GM23338 (cell line): ENCODE results near the gene KRT16. TPM values are rescaled to one million over a fixed set of nuclear protein-coding genes. Genes with fewer than 3 reads are reported as not detected.

Source experiments
- ATAC-seq: fragments of 200-7000 bp; cut with Tn5 transposase; 3 replicates; pipeline ENCODE4 v1.9.1; 2020
- DNase-seq: peaks from one replicate; pipeline ENCODE4 v3.0.0-alpha.2; 2015; ENCODE audit warnings: low spot score
- H2AFZ ChIP-seq: fragments of 200-600 bp; sonication (generic); 2 replicates; pipeline ENCODE4 v1.8.0; 2016; ENCODE audit warnings: antibody characterized with exemption, mild to moderate bottlenecking, moderate library complexity
- H3F3A ChIP-seq: fragments of 200-600 bp; sonication (generic); replicated peaks from 2 replicates; pipeline ENCODE4 v1.8.0; 2017; ENCODE audit warnings: antibody characterized with exemption, mixed run types, low read depth
- H3K27ac ChIP-seq: fragments of 200-600 bp; sonication (generic); 2 replicates; pipeline ENCODE4 v1.6.1; 2016; ENCODE audit warnings: low read depth
- H3K27me3 ChIP-seq: fragments of 200-600 bp; sonication (generic); 2 replicates; pipeline ENCODE4 v1.8.0; 2016; ENCODE audit warnings: mild to moderate bottlenecking, mixed run types, moderate library complexity; ENCODE audit not compliant: insufficient read depth
- H3K36me3 ChIP-seq: fragments of 200-600 bp; sonication (generic); 2 replicates; pipeline ENCODE4 v1.8.0; 2016; ENCODE audit warnings: mild to moderate bottlenecking; ENCODE audit not compliant: insufficient read depth
- H3K4me1 ChIP-seq: fragments of 200-600 bp; sonication (generic); 2 replicates; pipeline ENCODE4 v1.8.0; 2016; ENCODE audit warnings: mild to moderate bottlenecking, moderate library complexity; ENCODE audit not compliant: insufficient read depth
- H3K4me2 ChIP-seq: fragments of 200-600 bp; sonication (generic); 2 replicates; pipeline ENCODE4 v1.7.1; 2017; ENCODE audit warnings: mixed run types
- H3K4me3 ChIP-seq: fragments of 200-600 bp; sonication (generic); 2 replicates; pipeline ENCODE4 v1.6.1; 2016; ENCODE audit warnings: mixed run types
- H3K79me2 ChIP-seq: fragments of 200-600 bp; sonication (generic); replicated peaks from 2 replicates; pipeline ENCODE4 v1.8.0; 2017; ENCODE audit warnings: mild to moderate bottlenecking; ENCODE audit not compliant: insufficient read depth
- H3K9me2 ChIP-seq: fragments of 200-600 bp; sonication (generic); 2 replicates; pipeline ENCODE4 v1.8.0; 2017; ENCODE audit not compliant: insufficient read depth
- H4K20me1 ChIP-seq: fragments of 200-600 bp; sonication (generic); replicated peaks from 2 replicates; pipeline ENCODE4 v1.8.0; 2017; ENCODE audit warnings: mild to moderate bottlenecking; ENCODE audit not compliant: insufficient read depth
- H3K27ac Mint-ChIP-seq: 2 replicates; pipeline ENCODE4 v1.8.0; 2020; ENCODE audit warnings: inconsistent platforms, mild to moderate bottlenecking, moderate library complexity, mixed read lengths
- H3K27me3 Mint-ChIP-seq: 3 replicates; pipeline ENCODE4 v1.8.0; 2022; ENCODE audit warnings: low read depth, mild to moderate bottlenecking, moderate library complexity, mixed read lengths, inconsistent platforms; ENCODE audit not compliant: insufficient read depth, poor library complexity
- H3K36me3 Mint-ChIP-seq: 3 replicates; pipeline ENCODE4 v1.8.0; 2021; ENCODE audit warnings: low read depth, mild to moderate bottlenecking, inconsistent platforms, moderate library complexity, mixed read lengths
- H3K4me1 Mint-ChIP-seq: 3 replicates; pipeline ENCODE4 v1.8.0; 2020; ENCODE audit warnings: mild to moderate bottlenecking, inconsistent platforms, mixed read lengths
- H3K4me3 Mint-ChIP-seq: 3 replicates; pipeline ENCODE4 v1.8.0; 2021; ENCODE audit warnings: moderate library complexity, mild to moderate bottlenecking, inconsistent platforms, mixed read lengths
- H3K9me3 Mint-ChIP-seq: 3 replicates; pipeline ENCODE4 v1.8.0; 2020; ENCODE audit warnings: moderate library complexity, mild to moderate bottlenecking, inconsistent platforms, mixed read lengths
- CREB1 ChIP-seq: fragments of 250-450 bp; sonication (Bioruptor Pico); IDR thresholded peaks from 2 replicates; pipeline ENCODE4 v1.5.0; 2020; ENCODE audit warnings: low read depth, mild to moderate bottlenecking, moderate library complexity
- EZH2 ChIP-seq: fragments of 200-600 bp; sonication (generic); IDR thresholded peaks from one replicate; pipeline ENCODE4 v1.8.0; 2017; ENCODE audit warnings: antibody characterized with exemption, mild to moderate bottlenecking, low read depth; ENCODE audit not compliant: unreplicated experiment
- EZH2phosphoT487 ChIP-seq: fragments of 200-600 bp; sonication (generic); IDR thresholded peaks from one replicate; pipeline ENCODE4 v1.8.1; 2018; ENCODE audit warnings: antibody characterized with exemption; ENCODE audit not compliant: unreplicated experiment
- REST ChIP-seq: IDR thresholded peaks from one replicate; pipeline ENCODE4 v1.6.1; 2018; ENCODE audit warnings: antibody characterized with exemption; ENCODE audit not compliant: unreplicated experiment
- STAT1 ChIP-seq: IDR thresholded peaks from one replicate; pipeline ENCODE4 v1.6.1; 2016; ENCODE audit warnings: antibody characterized with exemption; ENCODE audit not compliant: unreplicated experiment
- ZNF331 ChIP-seq: fragments of 250-450 bp; sonication (Bioruptor Pico); IDR thresholded peaks from 2 replicates; pipeline ENCODE4 v1.5.0; 2020; ENCODE audit warnings: low read depth, mild to moderate bottlenecking, moderate library complexity
- ZNF462 ChIP-seq: fragments of 250-450 bp; sonication (Bioruptor Pico); IDR thresholded peaks from 2 replicates; pipeline ENCODE4 v1.5.0; 2020; ENCODE audit warnings: mild to moderate bottlenecking, moderate library complexity
- polyA plus RNA-seq: library from polyadenylated mRNA; unstranded; fragments of >200 nt; fragmentation: Nextera tagmentation; extraction: Ambion mirVana; gene quantifications from 2 replicates; pipeline ENCODE4 v1.2.1, GENCODE V29; 2016
- total RNA-seq: library from RNA; depleted of rRNA; stranded (reverse); fragments of >200 nt; shearing (Covaris generic); gene quantifications from 2 replicates; pipeline ENCODE4 v1.2.3, GENCODE V29; 2014

Gene KRT16
- total and polyA plus RNA-seq, 2 experiments from 2014 or later, result not detected

GRCh38 chr17:41610965-41611640 is 1.5 kb downstream of the KRT16 start:
- no peak overlapping the region for H3K4me3 ChIP-seq
- peaks cover 13% of the 10 kb centered on the region; the same call in 2 of the 3 replicates for H3K4me1 Mint-ChIP-seq
- peaks cover 12% of the 10 kb centered on the region for H3K9me3 Mint-ChIP-seq
- no peak overlapping the region for H3K27ac ChIP-seq
- H3K36me3 ChIP-seq, result no peaks in the 10 kb centered on the region
- no peaks in the 10 kb centered on the region for H3F3A ChIP-seq
- H3K4me1 ChIP-seq, result no peaks in the 10 kb centered on the region
- H3K4me3 Mint-ChIP-seq, result no peak overlapping the region
- H3K27me3 ChIP-seq, result no peaks in the 10 kb centered on the region
- no peak for ATAC-seq
- H3K27me3 Mint-ChIP-seq, result peaks cover 19% of the 10 kb centered on the region
- no peak for DNase-seq
- H3K36me3 Mint-ChIP-seq, result no peaks in the 10 kb centered on the region
- no peaks in the 10 kb centered on the region for H3K79me2 ChIP-seq
- H3K9me2 ChIP-seq, result no peaks in the 10 kb centered on the region
- no peak for TF ChIP-seq ZNF462
- TF ChIP-seq EZH2, result no peak
- TF ChIP-seq EZH2phosphoT487, result no peak
- TF ChIP-seq ZNF331 (CRISPR knock-in tag), result no peak
- TF ChIP-seq REST, result no peak
- no peak for TF ChIP-seq STAT1
- TF ChIP-seq CREB1 (CRISPR knock-in tag), result no peak
- no peaks in the 10 kb centered on the region for H4K20me1 ChIP-seq
- H3K27ac Mint-ChIP-seq, result no peak overlapping the region
- H3K4me2 ChIP-seq, result no peak overlapping the region
- no peak overlapping the region for H2AFZ ChIP-seq
